ENCODE measurements around the gene EDDM3A. TPM values are rescaled to one million over a fixed set of nuclear protein-coding genes. Genes with fewer than 3 reads are reported as not detected.

Gene EDDM3A
- not detected in 2 replicates for total RNA-seq

- Histone ChIP-seq H3K27me3 (ENCODE audit: control insufficient read depth, insufficient read depth, low read length) (no peaks in the 10 kb centered on the region), H3K4me3 (ENCODE audit: low read depth, low read length) (no peak within 1 kb of the TSS), H3K36me3 (ENCODE audit: control insufficient read depth, insufficient read depth, low read length) (no peaks in the 10 kb centered on the region)
- DNase-seq (ENCODE audit: low read depth), result no peak
- no peak for TF ChIP-seq CTCF (IDR thresholded peaks at IDR 0.05; ENCODE audit: insufficient read depth, low read length, severe bottlenecking)
- FAIRE-seq, result no peak
Measured at GRCh38 chr14:20745571-20746358, at the start of gene EDDM3A. EDDM3A (plus strand) TSS chr14:20745887; CDS start chr14:20747581, 1,694 bp downstream.

GRCh38 chr14:20696764-20697163, 48.9 kb upstream of the EDDM3A start:
- no peak overlapping the region for H3K4me3 ChIP-seq (ENCODE audit: low read depth, low read length)
- DNase-seq (ENCODE audit: low read depth), result no peak
- no peaks in the 10 kb centered on the region for H3K36me3 ChIP-seq (ENCODE audit: control insufficient read depth, insufficient read depth, low read length)
- no peak for FAIRE-seq
- no peaks in the 10 kb centered on the region for H3K27me3 ChIP-seq (ENCODE audit: control insufficient read depth, insufficient read depth, low read length)
- TF ChIP-seq CTCF (IDR thresholded peaks at IDR 0.05; ENCODE audit: insufficient read depth, low read length, severe bottlenecking), result no peak

GRCh38 chr14:20697273-20698017, 48.2 kb upstream of the EDDM3A start:
- FAIRE-seq (peak; percentile 77), DNase-seq (ENCODE audit: low read depth) (peak; percentile 83)
- H3K27me3 ChIP-seq (ENCODE audit: control insufficient read depth, insufficient read depth, low read length), result no peaks in the 10 kb centered on the region
- no peak overlapping the region for H3K4me3 ChIP-seq (ENCODE audit: low read depth, low read length)
- TF ChIP-seq CTCF (IDR thresholded peaks at IDR 0.05; ENCODE audit: insufficient read depth, low read length, severe bottlenecking), result peak; percentile 81
- no peaks in the 10 kb centered on the region for H3K36me3 ChIP-seq (ENCODE audit: control insufficient read depth, insufficient read depth, low read length)

GRCh38 chr14:20698018-20698329, 47.7 kb upstream of the EDDM3A start:
- no peaks in the 10 kb centered on the region for H3K27me3 ChIP-seq (ENCODE audit: control insufficient read depth, insufficient read depth, low read length)
- no peaks in the 10 kb centered on the region for H3K36me3 ChIP-seq (ENCODE audit: control insufficient read depth, insufficient read depth, low read length)
- H3K4me3 ChIP-seq (ENCODE audit: low read depth, low read length), result no peak overlapping the region
- DNase-seq (ENCODE audit: low read depth) (no peak), FAIRE-seq (no peak)
- TF ChIP-seq CTCF (IDR thresholded peaks at IDR 0.05; ENCODE audit: insufficient read depth, low read length, severe bottlenecking), result no peak

- no peak for TF ChIP-seq CTCF (IDR thresholded peaks at IDR 0.05; ENCODE audit: insufficient read depth, low read length, severe bottlenecking)
- FAIRE-seq (no peak), DNase-seq (ENCODE audit: low read depth) (no peak)
- Histone ChIP-seq H3K4me3 (ENCODE audit: low read depth, low read length) (no peak overlapping the region), H3K27me3 (ENCODE audit: control insufficient read depth, insufficient read depth, low read length) (no peaks in the 10 kb centered on the region), H3K36me3 (ENCODE audit: control insufficient read depth, insufficient read depth, low read length) (no peaks in the 10 kb centered on the region)
Measured at GRCh38 chr14:20698934-20699333, 46.8 kb upstream of the EDDM3A start.
